B cell (primary cell): Measurements from ENCODE around the gene AEBP2. TPM values are rescaled to one million over a fixed set of nuclear protein-coding genes. Genes with fewer than 3 reads are reported as not detected.

Experiments
- ATAC-seq: fragments of 200-7000 bp; cut with Tn5 transposase; one replicate; pipeline ENCODE4 v1.10.0; 2021; ENCODE audit warnings: low read depth, mild to moderate bottlenecking, moderate number of reproducible peaks, moderate library complexity
- CTCF ChIA-PET: fragments of 350-600 bp; sonication (Branson Sonifier 250); formaldehyde crosslinking; loops from one replicate; lab custom pipeline; 2021; ENCODE audit warnings: antibody characterized with exemption, inconsistent platforms; lab: Charles Lee
- POLR2A ChIA-PET: fragments of 350-600 bp; sonication (Branson Sonifier 250); formaldehyde crosslinking; loops from one replicate; lab custom pipeline; 2021; ENCODE audit warnings: antibody characterized with exemption; lab: Charles Lee
- DNase-seq: peaks from one replicate; pipeline ENCODE4 v3.0.0; 2013
- H2AFZ ChIP-seq: 2 replicates; pipeline ENCODE4 v1.6.1; 2012; ENCODE audit warnings: mild to moderate bottlenecking, low read depth, low read length; ENCODE audit not compliant: insufficient read depth, poor library complexity, severe bottlenecking
- H3K27ac ChIP-seq, 2 donors: 1 replicate in 1 of 2; 2 replicates in 1 of 2; pipeline ENCODE4 v1.5.1; 2012 to 2013; ENCODE audit warnings: low read length in 2 of 2, mild to moderate bottlenecking in 2 of 2, moderate library complexity in 1 of 2
- H3K27me3 ChIP-seq, 4 experiments: fragments of 200-600 bp in 1 of 4; sonication (generic) in 1 of 4; replicated peaks in 1 of 4; 1 replicate in 2 of 4; 2 replicates in 2 of 4; pipeline versions ENCODE4 v1.6.1 to v1.7.0; 2013 to 2016; ENCODE audit warnings: low read length in 3 of 4, mild to moderate bottlenecking in 2 of 4, mixed read lengths in 1 of 4, moderate library complexity in 1 of 4; ENCODE audit not compliant: insufficient read depth in 4 of 4, control insufficient read depth in 3 of 4; ENCODE audit errors: control extremely low read depth in 1 of 4
- H3K36me3 ChIP-seq, 2 experiments: replicated peaks in 1 of 2; 1 replicate in 1 of 2; 2 replicates in 1 of 2; pipeline versions ENCODE4 v1.6.1 to v1.7.1; 2013; ENCODE audit warnings: low read length in 1 of 2; ENCODE audit not compliant: insufficient read depth in 2 of 2, control insufficient read depth in 1 of 2; ENCODE audit errors: control extremely low read depth in 1 of 2, extremely low read depth in 1 of 2
- H3K4me1 ChIP-seq, 2 donors: fragments of 200-600 bp in 1 of 2; sonication (generic) in 1 of 2; 1 replicate in 1 of 2; 2 replicates in 1 of 2; pipeline versions ENCODE4 v1.5.1 to v1.6.1; 2013 to 2017; ENCODE audit warnings: low read length in 2 of 2; ENCODE audit not compliant: control insufficient read depth in 2 of 2, insufficient read depth in 2 of 2
- H3K4me2 ChIP-seq: replicated peaks from 2 replicates; pipeline ENCODE3; 2012; ENCODE audit warnings: mild to moderate bottlenecking, low read depth, low read length; ENCODE audit not compliant: poor library complexity, severe bottlenecking
- H3K4me3 ChIP-seq, 5 experiments: fragments of 200-600 bp in 1 of 5; sonication (generic) in 1 of 5; 1 replicate in 3 of 5; 2 replicates in 2 of 5; pipeline versions ENCODE4 v1.5.1 to v1.7.0; 2011 to 2016; ENCODE audit warnings: low read length in 4 of 5, mild to moderate bottlenecking in 4 of 5, low read depth in 2 of 5, control low read depth in 1 of 5, moderate library complexity in 1 of 5; ENCODE audit not compliant: insufficient read depth in 1 of 5; ENCODE audit errors: control extremely low read depth in 1 of 5, extremely low read depth in 1 of 5
- H3K79me2 ChIP-seq: fragments of 200-600 bp; sonication (generic); one replicate; pipeline ENCODE4 v1.6.0; 2016; ENCODE audit warnings: low read length; ENCODE audit not compliant: control insufficient read depth, insufficient read depth
- H3K9ac ChIP-seq: fragments of 200-600 bp; sonication (generic); 2 replicates; pipeline ENCODE4 v1.6.1; 2017; ENCODE audit warnings: mild to moderate bottlenecking, low read length, moderate library complexity
- H3K9me3 ChIP-seq, 3 donors: one replicate each; pipeline versions ENCODE4 v1.6.1 to v1.7.1; 2013; ENCODE audit warnings: low read length in 2 of 3; ENCODE audit not compliant: control insufficient read depth in 2 of 3, insufficient read depth in 1 of 3; ENCODE audit errors: control extremely low read depth in 1 of 3
- H4K20me1 ChIP-seq: 2 replicates; pipeline ENCODE4 v1.6.0; 2012; ENCODE audit warnings: mild to moderate bottlenecking, low read length; ENCODE audit not compliant: insufficient read depth, control insufficient read depth, poor library complexity, severe bottlenecking
- H3K27ac Mint-ChIP-seq: one replicate; pipeline ENCODE4 v1.8.0; 2021; ENCODE audit warnings: mixed read lengths
- H3K27me3 Mint-ChIP-seq: one replicate; pipeline ENCODE4 v1.8.0; 2021; ENCODE audit warnings: mixed read lengths
- H3K4me1 Mint-ChIP-seq: one replicate; pipeline ENCODE4 v1.8.0; 2021; ENCODE audit warnings: mixed read lengths
- H3K4me3 Mint-ChIP-seq: one replicate; pipeline ENCODE4 v1.8.0; 2021; ENCODE audit warnings: mixed read lengths
- H3K9me3 Mint-ChIP-seq: one replicate; pipeline ENCODE4 v1.8.0; 2022; ENCODE audit warnings: mixed read lengths; ENCODE audit not compliant: insufficient read depth
- CTCF ChIP-seq: fragments of 200-600 bp; IDR thresholded peaks from one replicate; pipeline ENCODE4 v1.8.0; 2022; ENCODE audit warnings: antibody characterized with exemption, mild to moderate bottlenecking
- EZH2 ChIP-seq: IDR thresholded peaks from 2 replicates; pipeline ENCODE4 v1.6.1; 2012; ENCODE audit warnings: borderline replicate concordance, low read depth, mild to moderate bottlenecking, moderate library complexity, low read length; ENCODE audit not compliant: insufficient read depth, poor library complexity, severe bottlenecking
- WGBS: methylation state at CpG from one replicate; pipeline ENCODE4 v1.1.5; 2013; ENCODE audit warnings: missing lambda C conversion rate; ENCODE audit not compliant: insufficient coverage; 5-methylcytosine and 5-hydroxymethylcytosine counted together
- intact Hi-C: fragments of 100-400 bp; cut with micrococcal nuclease; formaldehyde crosslinking; loops from one replicate; pipeline ENCODE4 v1.10.0; 2022
- polyA plus RNA-seq: library from polyadenylated mRNA; depleted of rRNA; stranded (reverse); fragments of >200 nt; gene quantifications from 2 replicates; pipeline ENCODE4 v1.2.3, GENCODE V29; 2012
- total RNA-seq, 2 donors: library from RNA; stranded (reverse); fragments of 120-200 nt in 1 of 2; gene quantifications; 1 replicate in 1 of 2; 2 replicates in 1 of 2; pipeline versions ENCODE4 v1.2.3 to v1.2.4, GENCODE V29; 2013 to 2022

AEBP2 gene
- total and polyA plus RNA-seq, 2 donors (not counting 1 experiment from before 2014, with no cell fraction given), result 12.1 to 67.8 TPM

- ATAC-seq, result no peak
- H3K9me3 ChIP-seq, result no peaks in the 10 kb centered on the region
- H2AFZ ChIP-seq, result no peak overlapping the region
- Mint-ChIP-seq H3K4me3 (no peak overlapping the region), H3K4me1 (no peaks in the 10 kb centered on the region), H3K9me3 (no peaks in the 10 kb centered on the region), H3K27ac (no peak overlapping the region), H3K27me3 (peaks cover 3% of the 10 kb centered on the region)
- no peak overlapping the region for H3K4me2 ChIP-seq
- no peaks in the 10 kb centered on the region for H3K36me3 ChIP-seq
- no peak overlapping the region for H3K9ac ChIP-seq
- POLR2A ChIA-PET, result no interaction called here
- H3K27ac ChIP-seq, result no peak overlapping the region
- no peaks in the 10 kb centered on the region for H3K79me2 ChIP-seq
- WGBS, result no CpG with 5 or more reads among the region's 2 CpGs
- TF ChIP-seq CTCF (no peak), EZH2 (no peak)
- H4K20me1 ChIP-seq, result no peaks in the 10 kb centered on the region
- no peaks in the 10 kb centered on the region for H3K27me3 ChIP-seq
- H3K4me3 ChIP-seq, result no peak overlapping the region
- CTCF ChIA-PET, result no interaction called here
- DNase-seq, result no peak
- H3K4me1 ChIP-seq, result no peaks in the 10 kb centered on the region
- intact Hi-C loops, result no loop called here
Observed at GRCh38 chr12:19394385-19394784, 44.9 kb upstream of the AEBP2 start.

- Histone ChIP-seq H3K4me3 (no peak overlapping the region), H3K4me1 (no peaks in the 10 kb centered on the region), H3K36me3 (no peaks in the 10 kb centered on the region), H2AFZ (no peak overlapping the region), H3K9me3 (no peaks in the 10 kb centered on the region), H3K9ac (no peak overlapping the region), H4K20me1 (no peaks in the 10 kb centered on the region), H3K79me2 (no peaks in the 10 kb centered on the region), H3K4me2 (no peak overlapping the region), H3K27me3 (no peaks in the 10 kb centered on the region), H3K27ac (no peak overlapping the region)
- CTCF ChIA-PET, result no interaction called here
- WGBS, result 100% methylated on average over 4 of the region's 4 CpGs
- Mint-ChIP-seq H3K9me3 (no peaks in the 10 kb centered on the region), H3K27ac (no peak overlapping the region), H3K4me3 (no peak overlapping the region), H3K4me1 (no peaks in the 10 kb centered on the region), H3K27me3 (no peaks in the 10 kb centered on the region)
- POLR2A ChIA-PET, result no interaction called here
- DNase-seq (no peak), ATAC-seq (no peak)
- no peak for TF ChIP-seq CTCF
- no peak for TF ChIP-seq EZH2
- intact Hi-C loops, result no loop called here
Observed at GRCh38 chr12:19397534-19397933, 41.8 kb upstream of the AEBP2 start.
